Fibroblast of skin of left biceps (primary cell): Measurements from ENCODE around the gene TASP1.

ENCODE experiments used
- DNase-seq, 2 experiments: peaks; one replicate each; pipeline ENCODE4 v3.0.0-alpha.2; 2013; ENCODE audit warnings: low read depth in 2 of 2

Gene TASP1

GRCh38 chr20:13348311-13349234, 290.2 kb downstream of the TASP1 start:
- no peak for DNase-seq

- DNase-seq = no peak
Measured at GRCh38 chr20:13344671-13345070, 294.1 kb downstream of the TASP1 start.

- no peak for DNase-seq
Measured at GRCh38 chr20:13342469-13343242, 296.1 kb downstream of the TASP1 start.

- no peak for DNase-seq
Measured at GRCh38 chr20:13341737-13342393, 296.9 kb downstream of the TASP1 start.

GRCh38 chr20:13340088-13340487, 298.6 kb downstream of the TASP1 start:
- DNase-seq = no peak
